Psoas muscle (tissue), 8 donors: ENCODE measurements around the gene LMBR1. TPM values are rescaled to one million over a fixed set of nuclear protein-coding genes. Genes with fewer than 3 reads are reported as not detected.
"Not testable (repeated sequence)": the region's sequence is repeated elsewhere in the genome, so short reads cannot be mapped to it uniquely, and the experiment has no call there.

Experiments
- ATAC-seq, 4 donors: fragments of 200-7000 bp; cut with Tn5 transposase; one replicate each; pipeline ENCODE4 v1.9.1; 2020; ENCODE audit warnings: moderate library complexity in 3 of 4, mild to moderate bottlenecking in 2 of 4
- DNase-seq, 2 donors: peaks; one replicate each; pipeline ENCODE4 v3.0.0-alpha.2; 2020
- H3K27ac ChIP-seq: fragments of 200-600 bp; one replicate; pipeline ENCODE4 v1.8.0; 2022
- H3K27me3 ChIP-seq, 3 donors: fragments of 200-600 bp in 1 of 3; one replicate each; pipeline versions ENCODE4 v1.6.1 to v1.8.0; 2013 to 2022; ENCODE audit warnings: low read length in 2 of 3, mild to moderate bottlenecking in 2 of 3, moderate library complexity in 1 of 3; ENCODE audit not compliant: insufficient read depth in 3 of 3
- H3K36me3 ChIP-seq, 2 donors: fragments of 200-600 bp in 1 of 2; one replicate each; pipeline versions ENCODE4 v1.6.1 to v1.8.0; 2013 to 2022; ENCODE audit warnings: low read depth in 1 of 2, mild to moderate bottlenecking in 1 of 2, moderate library complexity in 1 of 2; ENCODE audit not compliant: insufficient read depth in 1 of 2
- H3K4me1 ChIP-seq: fragments of 200-600 bp; one replicate; pipeline ENCODE4 v1.8.0; 2022
- H3K4me3 ChIP-seq: fragments of 200-600 bp; one replicate; pipeline ENCODE4 v1.8.0; 2022; ENCODE audit warnings: mild to moderate bottlenecking
- H3K9me3 ChIP-seq: fragments of 200-600 bp; one replicate; pipeline ENCODE4 v1.8.0; 2022
- WGBS, 3 donors: extraction: QIAGEN DNeasy Blood & Tissue Kit; methylation state at CpG; one replicate each; pipeline versions ENCODE4 v1.1.6 to v1.1.7; 2013; 5-methylcytosine and 5-hydroxymethylcytosine counted together
- intact Hi-C, 2 donors: fragments of 100-400 bp; cut with DNase I; formaldehyde crosslinking; loops; one replicate each; pipeline versions ENCODE4 v1.11.0 to v1.14.2; 2022
- polyA plus RNA-seq, 3 donors: library from polyadenylated mRNA; stranded (reverse); fragments of 200-250 nt; gene quantifications; one replicate each; pipeline ENCODE4 v1.2.3, GENCODE V29; 2013
- total RNA-seq, 4 donors: library from RNA; stranded (reverse); fragmentation: NEBNext Ultra II Directional in 2 of 4; extraction: Animal tissue kit (Norgen Biotek cat#: 25700) in 2 of 4; gene quantifications; one replicate each; pipeline versions ENCODE4 v1.2.1 to v1.2.4, GENCODE V29; 2021 to 2023
- TF ChIP-seq, protein P1 (sequence below): fragments of 200-600 bp; IDR thresholded peaks from one replicate; pipeline ENCODE4 v1.8.0; 2022; ENCODE audit warnings: antibody characterized with exemption
- donor health status: healthy with polysubstance abuse.
- donor health status: DM: no; HTN: no; CAD: no; lungs with moderate emphysema.
- donor health status: Bipolar disorder and iron deficiency.
- donor health status: healthy.
- donor health status: DM: yes; HTN: yes; CAD: no.
- donor health status: DM: no; HTN: no; CAD: no.
- donor health status: DM: no; HTN: no; CAD: no.
- donor health status: DM: yes; HTN: yes; CAD: no.

The LMBR1 gene
- total and polyA plus RNA-seq, 7 donors, result 6.4 to 33.3 (median 21.7) TPM

DNA sequence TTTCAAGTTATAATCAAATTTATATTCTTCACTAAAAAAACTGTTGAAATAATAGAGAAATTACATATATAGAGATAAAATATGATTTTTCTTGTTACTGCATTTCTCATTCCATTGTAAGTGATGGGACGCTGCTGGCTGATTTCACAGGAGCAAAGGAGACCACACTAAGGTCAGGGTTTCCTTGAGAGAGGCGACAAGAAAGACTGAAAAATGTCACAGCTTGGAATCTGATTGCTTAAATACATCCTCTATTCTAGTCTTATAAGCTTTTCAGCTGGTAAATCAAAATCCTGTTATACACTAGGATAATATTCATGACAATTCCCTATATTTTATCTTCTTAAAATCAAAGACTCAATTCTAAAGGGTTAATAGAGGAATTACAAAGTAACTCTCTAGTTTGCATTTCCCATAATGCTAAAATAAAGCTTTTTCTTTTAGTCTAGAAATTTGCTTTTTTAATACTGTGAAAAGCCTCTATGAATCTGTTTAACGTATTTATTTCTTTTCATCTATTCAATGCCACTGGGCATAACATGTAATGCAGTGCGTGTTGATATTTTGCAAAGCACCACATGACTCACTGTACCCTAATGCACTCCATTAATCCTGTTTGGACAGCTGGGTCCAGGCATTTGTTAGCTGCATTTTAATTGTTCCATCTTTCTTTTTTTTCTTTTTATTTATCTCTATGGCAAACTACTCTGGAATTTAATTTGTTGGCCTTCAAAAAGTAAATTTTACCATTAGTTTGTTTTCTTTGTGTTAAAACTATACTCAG, 170.7 kb downstream of the LMBR1 start:
- Histone ChIP-seq H3K4me1 (no peaks in the 10 kb centered on the region), H3K36me3 (peaks cover 0 to 21% of the 10 kb centered on the region in 2 donors), H3K4me3 (no peak overlapping the region), H3K9me3 (no peaks in the 10 kb centered on the region), H3K27me3 (no peaks in the 10 kb centered on the region), H3K27ac (no peak overlapping the region)
- intact Hi-C loops, result no loop called here
- no peak for ATAC-seq
- WGBS, 3 donors, result 88 to 93% (median 91%) methylated on average over 4 of the region's 4 CpGs
- no peak for DNase-seq
- TF ChIP-seq, protein P1, sequence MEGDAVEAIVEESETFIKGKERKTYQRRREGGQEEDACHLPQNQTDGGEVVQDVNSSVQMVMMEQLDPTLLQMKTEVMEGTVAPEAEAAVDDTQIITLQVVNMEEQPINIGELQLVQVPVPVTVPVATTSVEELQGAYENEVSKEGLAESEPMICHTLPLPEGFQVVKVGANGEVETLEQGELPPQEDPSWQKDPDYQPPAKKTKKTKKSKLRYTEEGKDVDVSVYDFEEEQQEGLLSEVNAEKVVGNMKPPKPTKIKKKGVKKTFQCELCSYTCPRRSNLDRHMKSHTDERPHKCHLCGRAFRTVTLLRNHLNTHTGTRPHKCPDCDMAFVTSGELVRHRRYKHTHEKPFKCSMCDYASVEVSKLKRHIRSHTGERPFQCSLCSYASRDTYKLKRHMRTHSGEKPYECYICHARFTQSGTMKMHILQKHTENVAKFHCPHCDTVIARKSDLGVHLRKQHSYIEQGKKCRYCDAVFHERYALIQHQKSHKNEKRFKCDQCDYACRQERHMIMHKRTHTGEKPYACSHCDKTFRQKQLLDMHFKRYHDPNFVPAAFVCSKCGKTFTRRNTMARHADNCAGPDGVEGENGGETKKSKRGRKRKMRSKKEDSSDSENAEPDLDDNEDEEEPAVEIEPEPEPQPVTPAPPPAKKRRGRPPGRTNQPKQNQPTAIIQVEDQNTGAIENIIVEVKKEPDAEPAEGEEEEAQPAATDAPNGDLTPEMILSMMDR, result no peak

DNA sequence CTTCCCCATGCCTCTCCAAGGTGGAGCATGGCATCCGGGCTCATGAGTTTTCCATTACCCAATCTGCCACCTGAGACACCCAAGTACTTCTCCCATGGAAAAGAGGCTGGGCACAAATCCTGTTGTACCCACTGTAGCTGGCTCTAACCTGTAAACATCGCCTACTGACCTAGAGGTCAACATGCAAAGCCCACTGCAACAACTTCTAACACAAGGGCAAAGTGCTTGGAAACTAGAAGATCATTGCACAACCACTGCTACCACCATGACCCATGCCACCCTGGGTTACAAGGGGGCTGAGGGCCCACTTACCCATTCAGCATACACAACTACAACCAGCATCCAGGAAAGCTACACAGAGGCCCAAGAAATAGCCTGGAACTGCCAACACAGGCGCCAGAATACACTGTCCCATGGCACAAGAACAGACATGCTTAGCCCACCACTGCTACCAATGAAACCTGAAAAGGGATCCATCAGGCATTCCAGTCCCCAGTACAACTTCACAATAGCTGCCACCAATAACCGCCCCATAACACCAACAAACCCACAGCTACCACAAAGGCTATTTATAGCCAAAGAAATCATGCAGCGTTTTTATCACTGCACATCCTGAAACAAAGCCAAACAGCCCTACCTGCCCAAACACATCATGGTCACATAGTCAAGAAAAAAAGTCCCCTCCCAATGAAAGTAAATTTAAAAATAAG, 189.1 kb downstream of the LMBR1 start:
- TF ChIP-seq, protein P1, result no peak
- peak in 3 of 4 donors; percentile 28 to 59 (median 54) for ATAC-seq
- no peak for DNase-seq
- intact Hi-C loops, result no loop called here
- 73 to 80% (median 76%) methylated on average over 5 of the region's 5 CpGs for WGBS, 3 donors
- H3K27ac ChIP-seq, result no peak overlapping the region
- H3K4me1 ChIP-seq, result peaks cover 6% of the 10 kb centered on the region
- H3K4me3 ChIP-seq, result no peak overlapping the region
- no peaks in the 10 kb centered on the region for H3K36me3 ChIP-seq
- no peaks in the 10 kb centered on the region for H3K9me3 ChIP-seq
- no peaks in the 10 kb centered on the region for H3K27me3 ChIP-seq

DNA sequence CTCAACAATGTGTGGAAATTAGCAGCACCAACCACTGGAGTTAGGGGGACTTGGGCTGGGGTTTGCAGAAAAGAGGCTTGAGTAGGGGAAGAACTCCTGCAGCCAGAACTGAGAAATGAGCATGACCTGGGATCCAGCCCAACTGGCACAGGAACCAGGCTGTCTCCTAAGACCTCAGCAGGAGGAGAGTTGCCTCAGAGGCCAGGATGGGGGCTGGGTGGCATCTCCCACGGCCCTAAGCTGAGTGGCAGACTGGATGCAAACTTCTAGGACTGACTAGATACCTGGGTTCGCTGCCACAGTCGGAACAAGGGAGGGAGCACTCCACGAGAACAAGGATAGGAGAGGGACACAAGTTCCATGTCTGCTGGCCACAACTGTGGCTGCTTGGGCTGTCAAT, 189.8 kb downstream of the LMBR1 start:
- H3K36me3 ChIP-seq, result no peaks in the 10 kb centered on the region
- no peak overlapping the region for H3K4me3 ChIP-seq
- H3K4me1 ChIP-seq, result peaks cover 6% of the 10 kb centered on the region
- intact Hi-C loops, result no loop called here
- ATAC-seq, result peak in 1 of 4 donors; percentile 42
- no peaks in the 10 kb centered on the region for H3K9me3 ChIP-seq
- H3K27me3 ChIP-seq, result no peaks in the 10 kb centered on the region
- TF ChIP-seq, protein P1, result no peak
- no peak overlapping the region for H3K27ac ChIP-seq
- no peak for DNase-seq
- 79 to 81% (median 81%) methylated on average over 4 of the region's 4 CpGs for WGBS, 3 donors

DNA sequence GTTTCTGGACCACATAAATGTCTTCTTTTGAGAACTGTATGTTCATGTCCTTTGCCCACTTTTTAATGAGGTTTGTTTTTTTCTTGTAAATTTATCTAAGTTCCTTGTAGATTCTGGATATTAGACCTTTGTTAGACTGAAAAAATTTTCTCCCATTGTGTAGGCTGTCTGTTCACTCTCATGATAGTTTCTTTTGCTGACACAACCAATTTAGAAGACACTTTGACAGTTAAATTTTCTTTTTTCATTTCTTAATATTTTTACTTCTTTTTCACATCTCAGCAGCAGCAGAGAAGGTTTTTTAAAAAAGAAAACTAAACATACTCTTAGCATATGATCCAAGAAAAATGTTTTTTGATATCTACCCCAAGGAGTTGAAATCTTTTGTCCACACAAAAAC, 190.6 kb downstream of the LMBR1 start:
- intact Hi-C loops, result no loop called here

DNA sequence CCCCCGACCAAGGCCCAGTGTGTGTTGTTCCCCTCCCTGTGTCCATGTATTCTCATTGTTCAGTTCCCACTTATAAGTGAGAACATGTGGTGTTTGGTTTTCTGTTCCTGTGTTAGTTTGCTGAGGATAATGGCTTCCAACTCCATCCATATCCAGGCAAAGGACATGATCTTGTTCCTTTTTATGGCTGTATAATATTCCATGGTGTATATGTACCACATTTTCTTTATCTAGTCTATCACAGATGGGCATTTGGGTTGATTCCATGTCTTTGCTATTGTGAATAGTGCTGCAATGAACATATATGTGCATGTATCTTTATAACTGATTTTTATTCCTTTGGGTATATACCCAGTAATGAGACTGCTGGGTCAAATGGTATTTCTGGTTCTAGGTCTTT, 191.2 kb downstream of the LMBR1 start:
- H3K27me3 ChIP-seq, DNase-seq, H3K4me3 ChIP-seq, H3K9me3 ChIP-seq, intact Hi-C loops, ATAC-seq, H3K4me1 ChIP-seq, H3K36me3 ChIP-seq, H3K27ac ChIP-seq: not testable (repeated sequence)
- 95 to 100% (median 95%) methylated on average over 1 of the region's 1 CpG for WGBS, 3 donors

More for the DNA sequence above, 190.6 kb downstream of the LMBR1 start:
- no peak for DNase-seq
- TF ChIP-seq, protein P1, result no peak
- H3K27ac ChIP-seq, result no peak overlapping the region
- no peaks in the 10 kb centered on the region for H3K9me3 ChIP-seq
- H3K36me3 ChIP-seq, result no peaks in the 10 kb centered on the region
- no peak overlapping the region for H3K4me3 ChIP-seq
- no peak for ATAC-seq
- no peaks in the 10 kb centered on the region for H3K27me3 ChIP-seq
- H3K4me1 ChIP-seq, result peaks cover 6% of the 10 kb centered on the region

DNA sequence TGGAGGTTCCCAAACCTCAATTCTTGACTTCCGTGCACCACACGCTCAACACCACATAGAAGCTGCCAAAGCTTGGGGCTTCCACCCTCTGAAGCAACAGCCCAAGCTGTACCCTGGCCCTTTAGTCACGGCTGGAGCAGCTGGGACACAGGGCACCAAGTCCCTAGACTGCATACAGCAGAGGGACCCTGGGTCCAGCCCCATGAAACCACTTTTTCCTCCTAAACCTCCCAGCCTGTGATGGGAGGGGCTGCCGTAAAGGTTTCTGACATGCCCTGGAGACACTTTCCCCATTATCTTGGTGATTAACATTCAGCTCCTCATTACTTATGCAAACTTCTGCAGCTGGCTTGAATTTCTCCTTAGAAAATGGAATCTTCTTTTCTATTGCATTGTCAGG, 194.5 kb downstream of the LMBR1 start:
- intact Hi-C loops, H3K27me3 ChIP-seq, H3K27ac ChIP-seq, H3K4me3 ChIP-seq, DNase-seq, H3K36me3 ChIP-seq, ATAC-seq, H3K4me1 ChIP-seq, H3K9me3 ChIP-seq: not testable (repeated sequence)
- WGBS, 3 donors, result 94 to 99% (median 98%) methylated on average over 4 of the region's 4 CpGs

DNA sequence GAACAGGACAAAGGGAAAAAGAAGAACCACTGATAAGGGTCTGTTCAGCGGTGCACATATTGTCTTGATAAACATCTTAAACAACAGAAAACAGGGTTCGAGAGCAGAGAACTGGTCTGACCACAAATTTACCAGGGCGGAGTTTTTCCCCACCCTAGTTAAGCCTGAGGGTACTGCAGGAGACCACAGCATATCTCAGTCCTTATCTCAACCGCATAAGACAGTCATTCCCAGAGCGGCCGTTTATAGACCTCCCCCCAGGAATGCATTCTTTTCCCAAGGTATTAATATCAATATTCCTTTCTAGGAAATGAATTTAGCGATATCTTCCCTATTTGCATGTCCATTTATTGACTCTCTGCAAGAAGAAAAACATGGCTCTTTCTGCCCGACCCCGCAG, 195.7 kb downstream of the LMBR1 start:
- H3K9me3 ChIP-seq, H3K36me3 ChIP-seq, DNase-seq, H3K4me1 ChIP-seq, H3K27ac ChIP-seq, ATAC-seq, intact Hi-C loops, H3K27me3 ChIP-seq, H3K4me3 ChIP-seq: not testable (repeated sequence)
- WGBS, 3 donors, result 95 to 98% (median 97%) methylated on average over 9 of the region's 9 CpGs
